K562 (cell line): Measurements from ENCODE around the gene TRIM32. TPM values are rescaled to one million over a fixed set of nuclear protein-coding genes. Genes with fewer than 3 reads are reported as not detected.

Source experiments
- ATAC-seq: fragments of 200-7000 bp; cut with Tn5 transposase; 3 replicates; pipeline ENCODE4 v1.9.1; 2020; ENCODE audit warnings: moderate library complexity
- BruUV-seq: library from RNA; stranded (reverse); fragments of 400-500 nt; replicated peaks from 2 replicates; lab custom pipeline; 2021; lab: Mats Ljungman, UMichigan
- CTCF ChIA-PET: fragments of 300-600 bp; formaldehyde crosslinking; extraction: SDS; loops from one replicate; lab custom pipeline; 2021; ENCODE audit warnings: low intra/inter-chr PET ratio; lab: Yijun Ruan, JAX
- POLR2A ChIA-PET: fragments of 300-600, 350-650 bp; sonication (Branson Sonifier 250); formaldehyde crosslinking; extraction: SDS; loops from one replicate; lab custom pipeline; 2021; ENCODE audit warnings: antibody characterized with exemption, inconsistent platforms; lab: Yijun Ruan, JAX
- DNase-seq, 4 experiments: peaks; one replicate each; pipeline versions ENCODE4 v3.0.0 to v3.0.0-alpha.2; 2011 to 2018; ENCODE audit warnings: low spot score in 3 of 4, mixed read lengths in 3 of 4; ENCODE audit errors: extremely low read depth in 1 of 4
- FAIRE-seq: peaks from 2 replicates; lab custom pipeline; 2011; peaks lifted over from hg19 to GRCh38; lab: Jason Lieb, UNC
- H2AFZ ChIP-seq: 2 replicates; pipeline ENCODE4 v1.6.0; 2011; ENCODE audit warnings: low read depth, low read length, control low read depth, inconsistent platforms
- H3K27ac ChIP-seq: fragments of 200-600 bp; 3 replicates; pipeline ENCODE4 v1.8.0; 2011; ENCODE audit warnings: low read depth, mild to moderate bottlenecking, control low read depth, inconsistent platforms, low read length, moderate library complexity, mixed read lengths; ENCODE audit errors: extremely low read depth
- H3K27me3 ChIP-seq, 2 experiments: fragments of 300-600 bp in 1 of 2; 2 replicates in 1 of 2; 3 replicates in 1 of 2; pipeline versions ENCODE4 v1.6.0 to v1.8.0; 2011; ENCODE audit warnings: inconsistent platforms in 2 of 2, low read length in 2 of 2, mild to moderate bottlenecking in 1 of 2, mixed read lengths in 1 of 2, moderate library complexity in 1 of 2; ENCODE audit not compliant: control insufficient read depth in 2 of 2, insufficient read depth in 2 of 2
- H3K36me3 ChIP-seq: fragments of 300-600 bp; 3 replicates; pipeline ENCODE4 v1.8.0; 2011; ENCODE audit warnings: mild to moderate bottlenecking, low read length, inconsistent platforms; ENCODE audit not compliant: control insufficient read depth, insufficient read depth
- H3K4me1 ChIP-seq, 2 experiments: fragments of 200-600 bp in 1 of 2; replicated peaks in 1 of 2; 2 replicates in 1 of 2; 3 replicates in 1 of 2; pipeline versions ENCODE4 v1.5.1 to v1.8.0; 2011; ENCODE audit warnings: inconsistent platforms in 2 of 2, low read length in 2 of 2, mild to moderate bottlenecking in 1 of 2, mixed read lengths in 1 of 2, moderate library complexity in 1 of 2; ENCODE audit not compliant: control insufficient read depth in 2 of 2, insufficient read depth in 2 of 2
- H3K4me2 ChIP-seq: 2 replicates; pipeline ENCODE4 v1.6.1; 2011; ENCODE audit warnings: low read length, control low read depth, inconsistent platforms, mixed read lengths; ENCODE audit not compliant: insufficient read depth
- H3K4me3 ChIP-seq: fragments of 200-600 bp; sonication (generic), shearing (Covaris generic); 2 replicates; pipeline ENCODE4 v1.5.1; 2016; ENCODE audit warnings: control low read depth, inconsistent platforms
- H3K79me2 ChIP-seq: fragments of 200-600 bp; 3 replicates; pipeline ENCODE4 v1.8.0; 2011; ENCODE audit warnings: low read length, inconsistent platforms; ENCODE audit not compliant: control insufficient read depth, insufficient read depth
- H3K9ac ChIP-seq, 2 experiments: 2 replicates each; pipeline versions ENCODE4 v1.6.0 to v1.6.1; 2011; ENCODE audit warnings: low read depth in 2 of 2, low read length in 2 of 2, control low read depth in 1 of 2, inconsistent platforms in 1 of 2, mild to moderate bottlenecking in 1 of 2, mixed read lengths in 1 of 2; ENCODE audit not compliant: insufficient read depth in 1 of 2
- H3K9me1 ChIP-seq: one replicate; pipeline ENCODE4 v1.6.0; 2011; ENCODE audit warnings: inconsistent platforms, mild to moderate bottlenecking, low read length, moderate library complexity; ENCODE audit not compliant: control insufficient read depth, insufficient read depth
- H3K9me3 ChIP-seq: replicated peaks from 2 replicates; pipeline ENCODE4 v1.5.1; 2011; ENCODE audit warnings: low read depth, low read length, inconsistent platforms; ENCODE audit not compliant: control insufficient read depth, insufficient read depth
- H4K20me1 ChIP-seq: replicated peaks from 2 replicates; pipeline ENCODE4 v1.6.1; 2011; ENCODE audit warnings: low read length, inconsistent platforms, mixed read lengths; ENCODE audit not compliant: control insufficient read depth, insufficient read depth
- E2F8 ChIP-seq: fragments of 450-650 bp; IDR thresholded peaks from 2 replicates; pipeline ENCODE4 v1.7.1; 2018; ENCODE audit warnings: mild to moderate bottlenecking, low read depth; ENCODE audit not compliant: partially characterized antibody
- RFX1 ChIP-seq: fragments of 450-650 bp; IDR thresholded peaks from 2 replicates; pipeline ENCODE4 v1.6.1; 2016; ENCODE audit warnings: mild to moderate bottlenecking, moderate library complexity
- WGBS: fragments of 100-300 bp; shearing (Covaris generic); methylation state at CpG from one replicate; pipeline ENCODE4 v1.1.6; 2016; ENCODE audit warnings: low coverage, mixed read lengths; ENCODE audit not compliant: insufficient coverage; ENCODE audit errors: missing lambda C conversion rate; 5-methylcytosine and 5-hydroxymethylcytosine counted together
- in situ Hi-C: fragments of 300-500 bp; cut with MboI; formaldehyde crosslinking; loops from 4 replicates; pipeline ENCODE4 v1.15.0; 2018; ENCODE audit warnings: inconsistent platforms, mixed read lengths
- intact Hi-C: fragments of 100-400 bp; cut with micrococcal nuclease; formaldehyde crosslinking; loops from 2 replicates; pipeline ENCODE4 v1.14.2; 2022
- polyA plus RNA-seq, 8 experiments: library from polyadenylated mRNA; depleted of rRNA in 4 of 8; stranded (reverse) in 5 of 8; unstranded in 3 of 8; fragments of >200 nt; fragmentation: Nextera tagmentation in 2 of 8; fragmentation: Illumina TruSeq in 1 of 8; extraction: Ambion mirVana in 2 of 8; extraction: Trizol in 1 of 8; gene quantifications; 2 replicates each; pipeline versions ENCODE4 v1.2.1 to v1.2.3, GENCODE V29; 2011 to 2014; ENCODE audit warnings: inconsistent platforms in 1 of 8, missing spikeins in 1 of 8
- total RNA-seq, 7 experiments: library from RNA; depleted of rRNA in 6 of 7; stranded (reverse); fragments of >200 nt in 6 of 7; fragmentation: Illumina TruSeq in 2 of 7; extraction: Trizol in 2 of 7; gene quantifications; 2 replicates each; pipeline versions ENCODE4 v1.2.1 to v1.2.3, GENCODE V29; 2011 to 2021; ENCODE audit warnings: low replicate concordance in 1 of 7

Gene TRIM32
- total and polyA plus RNA-seq, 9 of the 15 experiments (the other 6 are each of a cell fraction or from before 2014, with no cell fraction given): 3.5 to 9.4 (median 5.9) TPM

DNA sequence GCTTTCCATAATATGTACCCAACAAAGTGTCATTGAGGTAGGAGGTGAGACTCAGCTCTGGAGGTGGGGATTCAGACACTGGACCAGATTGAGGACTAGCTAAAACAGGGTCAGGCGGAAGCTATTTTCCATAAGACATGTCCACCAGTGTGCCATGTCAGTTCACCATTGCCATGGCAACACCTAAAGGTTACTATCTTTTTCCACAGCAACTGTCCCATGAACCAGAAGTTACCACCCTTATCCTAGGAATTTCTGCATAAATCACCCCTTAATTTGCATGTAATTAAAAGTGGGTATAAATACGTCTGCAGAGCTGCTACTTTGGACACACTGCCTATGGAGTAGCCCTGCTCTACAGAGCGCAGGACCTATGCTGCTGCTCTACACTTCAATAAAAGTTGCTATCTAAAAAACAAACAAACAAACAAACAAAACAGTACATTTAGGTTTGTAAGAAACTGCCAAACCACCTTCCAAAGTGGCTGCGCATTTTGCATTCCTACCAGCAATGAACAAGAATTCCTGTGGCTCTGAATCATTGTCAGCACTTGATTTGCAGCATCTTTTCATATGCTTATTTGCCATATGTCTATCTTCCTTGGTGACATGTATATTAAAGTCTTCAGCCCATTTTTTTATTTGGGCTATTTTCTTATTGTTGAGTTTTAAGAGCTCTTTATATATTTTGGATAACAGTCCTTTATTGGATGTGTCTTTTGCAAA, 18.0 kb upstream of the TRIM32 start:
- ChIA-PET CTCF (no interaction called here), POLR2A (interaction anchor here (0.7 kb wide), 1 partner anchor 19 kb away, joined by 3 read pairs; no protein-coding TSS in a partner anchor)
- intact Hi-C loops (no loop called here), in situ Hi-C loops (no loop called here)
- Histone ChIP-seq H3K4me3 (no peak overlapping the region), H3K36me3 (no peaks in the 10 kb centered on the region), H3K9me1 (no peaks in the 10 kb centered on the region), H3K9me3 (no peaks in the 10 kb centered on the region), H3K4me1 (no peaks in the 10 kb centered on the region), H3K27ac (no peak overlapping the region), H3K4me2 (no peak overlapping the region), H3K27me3 (no peaks in the 10 kb centered on the region), H3K79me2 (no peaks in the 10 kb centered on the region), H4K20me1 (no peaks in the 10 kb centered on the region), H2AFZ (no peak overlapping the region), H3K9ac (no peak overlapping the region)
- TF ChIP-seq E2F8: no peak
- 0 out of 2 replicates have a peak, but pooled peaks have one; percentile 19 for TF ChIP-seq RFX1
- no peak for DNase-seq
- no peak for ATAC-seq
- BruUV-seq: no TSS peak
- WGBS: 13% methylated on average over 4 of the region's 4 CpGs
- no peak for FAIRE-seq
